MM.1S (cell line): ENCODE measurements around the gene CDPF1.

ENCODE experiments used
- DNase-seq: peaks from one replicate; pipeline ENCODE4 v3.0.0-alpha.2; 2015
- H2AFZ ChIP-seq: fragments of 300-600 bp; sonication (generic); 2 replicates; pipeline ENCODE4 v1.6.0; 2016; ENCODE audit warnings: antibody characterized with exemption, low read length
- H3F3A ChIP-seq: fragments of 300-600 bp; sonication (generic); 2 replicates; pipeline ENCODE4 v1.6.1; 2016; ENCODE audit warnings: mild to moderate bottlenecking, antibody characterized with exemption, low read length, moderate library complexity, mixed read lengths; ENCODE audit not compliant: insufficient read depth
- H3K27ac ChIP-seq: fragments of 300-600 bp; sonication (generic); 2 replicates; pipeline ENCODE4 v1.5.1; 2016; ENCODE audit warnings: mild to moderate bottlenecking, low read length
- H3K27me3 ChIP-seq: fragments of 300-600 bp; sonication (generic); replicated peaks from 2 replicates; pipeline ENCODE4 v1.6.0; 2016; ENCODE audit warnings: low read length; ENCODE audit not compliant: insufficient read depth
- H3K36me3 ChIP-seq: fragments of 300-600 bp; sonication (generic); replicated peaks from 2 replicates; pipeline ENCODE4 v1.6.1; 2016; ENCODE audit warnings: mild to moderate bottlenecking, low read length, mixed read lengths; ENCODE audit not compliant: insufficient read depth
- H3K4me1 ChIP-seq: fragments of 300-600 bp; sonication (generic); 2 replicates; pipeline ENCODE4 v1.6.1; 2016; ENCODE audit warnings: low read length, mixed read lengths
- H3K4me2 ChIP-seq: fragments of 300-600 bp; sonication (generic); 2 replicates; pipeline ENCODE4 v1.6.0; 2016; ENCODE audit warnings: low read depth, low read length
- H3K4me3 ChIP-seq: fragments of 300-600 bp; sonication (generic); 2 replicates; pipeline ENCODE4 v1.5.1; 2016; ENCODE audit warnings: low read length, mixed read lengths
- H3K79me2 ChIP-seq: fragments of 300-600 bp; sonication (generic); 2 replicates; pipeline ENCODE4 v1.6.1; 2016; ENCODE audit warnings: mixed run types, low read length, mixed read lengths
- H3K9ac ChIP-seq: fragments of 300-600 bp; sonication (generic); 2 replicates; pipeline ENCODE4 v1.6.1; 2016; ENCODE audit warnings: low read length, mixed read lengths
- H3K9me2 ChIP-seq: fragments of 300-600 bp; sonication (generic); replicated peaks from 2 replicates; pipeline ENCODE4 v1.6.1; 2016; ENCODE audit warnings: mild to moderate bottlenecking, low read length, mixed read lengths; ENCODE audit not compliant: insufficient read depth
- H3K9me3 ChIP-seq: fragments of 300-600 bp; sonication (generic); replicated peaks from 2 replicates; pipeline ENCODE4 v1.6.1; 2016; ENCODE audit warnings: mild to moderate bottlenecking, low read length, mixed read lengths; ENCODE audit not compliant: insufficient read depth
- H4K20me1 ChIP-seq: fragments of 300-600 bp; sonication (generic); 2 replicates; pipeline ENCODE4 v1.6.1; 2016; ENCODE audit warnings: mild to moderate bottlenecking, low read length, moderate library complexity, mixed read lengths; ENCODE audit not compliant: insufficient read depth
- CTCF ChIP-seq: fragments of 300-600 bp; sonication (generic); IDR thresholded peaks from 2 replicates; pipeline ENCODE4 v1.5.1; 2016; ENCODE audit warnings: antibody characterized with exemption, low read length, mixed read lengths
- EZH2 ChIP-seq: fragments of 300-600 bp; sonication (generic); optimal IDR thresholded peaks from 2 replicates; pipeline ENCODE3; 2017; ENCODE audit warnings: low read depth, mild to moderate bottlenecking, antibody characterized with exemption, low read length, mixed read lengths
- EZH2phosphoT487 ChIP-seq: fragments of 300-600 bp; sonication (generic); IDR thresholded peaks from 2 replicates; pipeline ENCODE4 v1.6.1; 2018; ENCODE audit warnings: antibody characterized with exemption, low read length

Gene CDPF1

GRCh38 chr22:46240073-46240472, 10.0 kb downstream of the CDPF1 start:
- no peak for DNase-seq
- H3F3A ChIP-seq = no peaks in the 10 kb centered on the region
- no peaks in the 10 kb centered on the region for H3K36me3 ChIP-seq
- H4K20me1 ChIP-seq = no peaks in the 10 kb centered on the region
- no peaks in the 10 kb centered on the region for H3K9me3 ChIP-seq
- no peaks in the 10 kb centered on the region for H3K79me2 ChIP-seq
- H3K9me2 ChIP-seq = no peaks in the 10 kb centered on the region
- no peak overlapping the region for H3K4me3 ChIP-seq
- no peak overlapping the region for H2AFZ ChIP-seq
- H3K27ac ChIP-seq = no peak overlapping the region
- no peaks in the 10 kb centered on the region for H3K4me1 ChIP-seq
- H3K4me2 ChIP-seq = no peak overlapping the region
- H3K9ac ChIP-seq = no peak overlapping the region
- TF ChIP-seq CTCF (no peak), EZH2phosphoT487 (no peak), EZH2 (no peak)
- no peaks in the 10 kb centered on the region for H3K27me3 ChIP-seq

- Histone ChIP-seq H3K9me3 (no peaks in the 10 kb centered on the region), H3K27me3 (no peaks in the 10 kb centered on the region), H3K4me1 (no peaks in the 10 kb centered on the region), H3K4me3 (no peak overlapping the region), H4K20me1 (no peaks in the 10 kb centered on the region), H3K27ac (no peak overlapping the region), H2AFZ (no peak overlapping the region), H3K79me2 (no peaks in the 10 kb centered on the region), H3K4me2 (no peak overlapping the region), H3F3A (no peaks in the 10 kb centered on the region), H3K36me3 (no peaks in the 10 kb centered on the region), H3K9ac (no peak overlapping the region), H3K9me2 (no peaks in the 10 kb centered on the region)
- no peak for DNase-seq
- TF ChIP-seq EZH2 = no peak
These were observed 10.6 kb downstream of the CDPF1 start for GRCh38 chr22:46239261-46240048.

- Histone ChIP-seq H4K20me1 (no peaks in the 10 kb centered on the region), H2AFZ (no peak overlapping the region), H3K4me3 (no peak overlapping the region), H3K9me3 (no peaks in the 10 kb centered on the region), H3K9me2 (no peaks in the 10 kb centered on the region), H3K27me3 (no peaks in the 10 kb centered on the region), H3K27ac (no peak overlapping the region), H3K4me2 (no peak overlapping the region), H3K79me2 (no peaks in the 10 kb centered on the region), H3K4me1 (no peaks in the 10 kb centered on the region), H3K36me3 (no peaks in the 10 kb centered on the region), H3K9ac (no peak overlapping the region), H3F3A (no peaks in the 10 kb centered on the region)
- TF ChIP-seq CTCF (no peak), EZH2 (no peak), EZH2phosphoT487 (no peak)
- no peak for DNase-seq
These were observed 11.6 kb downstream of the CDPF1 start for GRCh38 chr22:46238541-46238940.

GRCh38 chr22:46237453-46238124, 12.5 kb downstream of the CDPF1 start:
- no peak overlapping the region for H3K4me3 ChIP-seq

More at GRCh38 chr22:46237453-46238124, 12.5 kb downstream of the CDPF1 start:
- no peaks in the 10 kb centered on the region for H3K27me3 ChIP-seq
- no peaks in the 10 kb centered on the region for H3F3A ChIP-seq
- no peak for DNase-seq
- no peak overlapping the region for H3K27ac ChIP-seq
- H3K9ac ChIP-seq = no peak overlapping the region
- H3K9me2 ChIP-seq = no peaks in the 10 kb centered on the region
- TF ChIP-seq CTCF (no peak), EZH2 (no peak), EZH2phosphoT487 (no peak)
- no peaks in the 10 kb centered on the region for H3K79me2 ChIP-seq
- H3K9me3 ChIP-seq = no peaks in the 10 kb centered on the region
- no peak overlapping the region for H2AFZ ChIP-seq
- no peaks in the 10 kb centered on the region for H3K4me1 ChIP-seq
- no peak overlapping the region for H3K4me2 ChIP-seq
- no peaks in the 10 kb centered on the region for H4K20me1 ChIP-seq
- no peaks in the 10 kb centered on the region for H3K36me3 ChIP-seq
